Left forelimb (tissue), 1 donor: Measurements from ENCODE around the gene PTGES.
"Not testable (repeated sequence)": the region's sequence is repeated elsewhere in the genome, so short reads cannot be mapped to it uniquely, and the experiment has no call there.

Source experiments
- DNase-seq: peaks from one replicate; pipeline ENCODE4 v3.0.0-alpha.2; 2018; ENCODE audit warnings: low spot score

The PTGES gene

GRCh38 chr9:129770741-129771140 lies 17.9 kb upstream of the PTGES start:
- DNase-seq = no peak

- DNase-seq = no peak
These were observed 16.8 kb upstream of the PTGES start for GRCh38 chr9:129769669-129770068.

- DNase-seq = no peak
These were observed 15.6 kb upstream of the PTGES start for GRCh38 chr9:129768486-129768885.

GRCh38 chr9:129765764-129766317 lies 13.0 kb upstream of the PTGES start:
- DNase-seq = no peak

GRCh38 chr9:129762985-129763926 lies 10.4 kb upstream of the PTGES start:
- DNase-seq = no peak

GRCh38 chr9:129762370-129762984 lies 9.6 kb upstream of the PTGES start:
- not testable (repeated sequence) for DNase-seq

GRCh38 chr9:129761901-129762369 lies 9.1 kb upstream of the PTGES start:
- no peak for DNase-seq

GRCh38 chr9:129761293-129761900 lies 8.6 kb upstream of the PTGES start:
- no peak for DNase-seq

- not testable (repeated sequence) for DNase-seq
These were observed 7.9 kb upstream of the PTGES start for GRCh38 chr9:129760784-129761183.

GRCh38 chr9:129759804-129760502 lies 7.1 kb upstream of the PTGES start:
- DNase-seq = no peak

GRCh38 chr9:129759319-129759718 lies 6.5 kb upstream of the PTGES start:
- DNase-seq = no peak

GRCh38 chr9:129757045-129757444 lies 4.2 kb upstream of the PTGES start:
- DNase-seq = no peak

GRCh38 chr9:129756191-129756590 lies 3.3 kb upstream of the PTGES start:
- DNase-seq = no peak

GRCh38 chr9:129755151-129755550 lies 2.3 kb upstream of the PTGES start:
- no peak for DNase-seq

GRCh38 chr9:129751841-129752801 lies 721 bp downstream of the PTGES start:
- DNase-seq = no peak

GRCh38 chr9:129750013-129750638 lies 2.7 kb downstream of the PTGES start:
- no peak for DNase-seq

- no peak for DNase-seq
These were observed 3.3 kb downstream of the PTGES start for GRCh38 chr9:129749575-129749974.

GRCh38 chr9:129749052-129749451 lies 3.8 kb downstream of the PTGES start:
- DNase-seq = not testable (repeated sequence)

- no peak for DNase-seq
These were observed 4.6 kb downstream of the PTGES start for GRCh38 chr9:129748249-129748648.
